ENCODE measurements around the gene SH3RF1. TPM values are rescaled to one million over a fixed set of nuclear protein-coding genes. Genes with fewer than 3 reads are reported as not detected.

The SH3RF1 gene
- total RNA-seq, 3 donors from 2014 or later (not counting 1 experiment from before 2014, with no cell fraction given): 0.54 to 2.4 (median 1.6) TPM

- H3K4me1 Mint-ChIP-seq: no peaks in the 10 kb centered on the region
- TF ChIP-seq CTCF (IDR thresholded peaks at IDR 0.05): no peak
- H3K36me3 Mint-ChIP-seq: no peaks in the 10 kb centered on the region
- ATAC-seq: no peak
- WGBS (ENCODE audit: insufficient coverage): 100% methylated on average over 1 of the region's 2 CpGs
- no peak overlapping the region for H3K4me3 Mint-ChIP-seq
- Histone ChIP-seq H3K36me3 (ENCODE audit: control insufficient read depth, insufficient read depth, low read length) (no peaks in the 10 kb centered on the region), H3K27me3 (ENCODE audit: control insufficient read depth, insufficient read depth, low read length) (no peaks in the 10 kb centered on the region), H3K27ac (ENCODE audit: low read length) (no peak overlapping the region), H3K4me3 (ENCODE audit: low read length) (no peak overlapping the region), H3K4me1 (ENCODE audit: control insufficient read depth, insufficient read depth, low read length) (no peaks in the 10 kb centered on the region), H3K9me3 (ENCODE audit: control insufficient read depth, insufficient read depth, low read length) (no peaks in the 10 kb centered on the region)
- H3K27ac Mint-ChIP-seq: no peak overlapping the region
- H3K9me3 Mint-ChIP-seq: no peaks in the 10 kb centered on the region
- intact Hi-C loops (cut with micrococcal nuclease): no loop called here
- DNase-seq: no peak
- H3K27me3 Mint-ChIP-seq (ENCODE audit: low read depth in 2 of 2): no peaks in the 10 kb centered on the region
Measured at GRCh38 chr4:169151671-169152070, 119.1 kb downstream of the SH3RF1 start.

- Histone ChIP-seq H3K4me3 (ENCODE audit: low read length) (no peak overlapping the region), H3K36me3 (ENCODE audit: control insufficient read depth, insufficient read depth, low read length) (no peaks in the 10 kb centered on the region), H3K27me3 (ENCODE audit: control insufficient read depth, insufficient read depth, low read length) (no peaks in the 10 kb centered on the region), H3K4me1 (ENCODE audit: control insufficient read depth, insufficient read depth, low read length) (no peaks in the 10 kb centered on the region), H3K27ac (ENCODE audit: low read length) (no peak overlapping the region), H3K9me3 (ENCODE audit: control insufficient read depth, insufficient read depth, low read length) (no peaks in the 10 kb centered on the region)
- H3K9me3 Mint-ChIP-seq: no peaks in the 10 kb centered on the region
- no peak for ATAC-seq
- no peak overlapping the region for H3K27ac Mint-ChIP-seq
- no peaks in the 10 kb centered on the region for H3K4me1 Mint-ChIP-seq
- no CpG with 5 or more reads among the region's 5 CpGs for WGBS (ENCODE audit: insufficient coverage)
- intact Hi-C loops (cut with micrococcal nuclease): no loop called here
- no peak for TF ChIP-seq CTCF (IDR thresholded peaks at IDR 0.05)
- no peaks in the 10 kb centered on the region for H3K36me3 Mint-ChIP-seq
- no peak for DNase-seq
- no peak overlapping the region for H3K4me3 Mint-ChIP-seq
- H3K27me3 Mint-ChIP-seq (ENCODE audit: low read depth in 2 of 2): no peaks in the 10 kb centered on the region
Measured at GRCh38 chr4:169150806-169151205, 120.0 kb downstream of the SH3RF1 start.

- Histone ChIP-seq H3K4me1 (ENCODE audit: control insufficient read depth, insufficient read depth, low read length) (no peaks in the 10 kb centered on the region), H3K4me3 (ENCODE audit: low read length) (no peak overlapping the region), H3K27me3 (ENCODE audit: control insufficient read depth, insufficient read depth, low read length) (no peaks in the 10 kb centered on the region), H3K36me3 (ENCODE audit: control insufficient read depth, insufficient read depth, low read length) (no peaks in the 10 kb centered on the region), H3K27ac (ENCODE audit: low read length) (no peak overlapping the region), H3K9me3 (ENCODE audit: control insufficient read depth, insufficient read depth, low read length) (no peaks in the 10 kb centered on the region)
- ATAC-seq (no peak), DNase-seq (no peak)
- 88% methylated on average over 4 of the region's 4 CpGs for WGBS (ENCODE audit: insufficient coverage)
- Mint-ChIP-seq H3K27ac (no peak overlapping the region), H3K9me3 (no peaks in the 10 kb centered on the region), H3K27me3 (ENCODE audit: low read depth in 2 of 2) (no peaks in the 10 kb centered on the region), H3K36me3 (no peaks in the 10 kb centered on the region), H3K4me3 (no peak overlapping the region), H3K4me1 (peaks cover 0 to 3% of the 10 kb centered on the region in 2 donors)
- intact Hi-C loops (cut with micrococcal nuclease): no loop called here
- no peak for TF ChIP-seq CTCF (IDR thresholded peaks at IDR 0.05)
Measured at GRCh38 chr4:169148885-169149284, 121.9 kb downstream of the SH3RF1 start.

DNA sequence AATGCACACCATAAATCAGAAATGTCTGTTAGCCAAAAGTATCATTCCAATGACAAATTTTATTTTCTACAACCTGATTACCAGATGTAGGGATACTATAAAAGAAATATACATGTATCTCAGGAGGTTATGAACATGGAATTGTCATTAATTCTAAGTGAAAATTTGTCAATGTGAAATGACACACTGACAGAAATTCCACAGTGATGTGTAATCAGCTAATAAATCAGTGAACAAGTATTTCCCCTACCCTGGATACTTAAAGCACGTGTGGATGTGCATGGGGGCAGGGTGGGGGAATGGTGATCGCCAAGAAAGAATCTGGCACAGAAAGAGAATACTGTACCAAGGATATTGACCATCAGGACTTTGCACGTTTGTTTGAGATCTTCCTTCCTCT is 123.6 kb downstream of the SH3RF1 start:
- intact Hi-C loops (cut with micrococcal nuclease): no loop called here
- H3K4me3 ChIP-seq (ENCODE audit: low read length): no peak overlapping the region
- no peak for DNase-seq
- TF ChIP-seq CTCF (IDR thresholded peaks at IDR 0.05): no peak
- no peaks in the 10 kb centered on the region for H3K4me1 ChIP-seq (ENCODE audit: control insufficient read depth, insufficient read depth, low read length)
- Mint-ChIP-seq H3K27ac (no peak overlapping the region), H3K36me3 (no peaks in the 10 kb centered on the region), H3K4me1 (peaks cover 0 to 8% of the 10 kb centered on the region in 2 donors), H3K27me3 (ENCODE audit: low read depth in 2 of 2) (no peaks in the 10 kb centered on the region), H3K9me3 (no peaks in the 10 kb centered on the region), H3K4me3 (no peak overlapping the region)
- WGBS (ENCODE audit: insufficient coverage): 100% methylated on average over 1 of the region's 3 CpGs
- H3K36me3 ChIP-seq (ENCODE audit: control insufficient read depth, insufficient read depth, low read length): no peaks in the 10 kb centered on the region
- H3K27me3 ChIP-seq (ENCODE audit: control insufficient read depth, insufficient read depth, low read length): no peaks in the 10 kb centered on the region
- no peaks in the 10 kb centered on the region for H3K9me3 ChIP-seq (ENCODE audit: control insufficient read depth, insufficient read depth, low read length)
- no peak for ATAC-seq
- no peak overlapping the region for H3K27ac ChIP-seq (ENCODE audit: low read length)
